Trophoblast cell (in vitro differentiated cells and primary cell): ENCODE data around the gene C10orf88.

Experiments used
- DNase-seq, 2 donors: peaks; one replicate each; pipeline ENCODE4 v3.0.0-alpha.2; 2016
- H2AFZ ChIP-seq: 2 replicates; pipeline ENCODE4 v1.6.1; 2013; ENCODE audit warnings: low read length, moderate library complexity, mild to moderate bottlenecking; ENCODE audit not compliant: insufficient read depth, poor library complexity
- H2AK5ac ChIP-seq: 2 replicates; pipeline ENCODE4 v1.6.1; 2013; ENCODE audit warnings: mild to moderate bottlenecking, low read length
- H2BK120ac ChIP-seq: 2 replicates; pipeline ENCODE4 v1.6.1; 2013; ENCODE audit warnings: low read length, mild to moderate bottlenecking, moderate library complexity; ENCODE audit not compliant: insufficient read depth, poor library complexity
- H2BK12ac ChIP-seq: 2 replicates; pipeline ENCODE4 v1.6.1; 2013; ENCODE audit warnings: mild to moderate bottlenecking, low read length, moderate library complexity
- H2BK5ac ChIP-seq: 2 replicates; pipeline ENCODE4 v1.6.1; 2013; ENCODE audit warnings: low read length, low read depth, moderate library complexity, mild to moderate bottlenecking; ENCODE audit not compliant: poor library complexity
- H3K14ac ChIP-seq: 2 replicates; pipeline ENCODE4 v1.6.1; 2013; ENCODE audit warnings: mild to moderate bottlenecking, low read length
- H3K18ac ChIP-seq: 2 replicates; pipeline ENCODE4 v1.6.1; 2013; ENCODE audit warnings: mild to moderate bottlenecking, low read length
- H3K23ac ChIP-seq: 2 replicates; pipeline ENCODE4 v1.6.1; 2013; ENCODE audit warnings: low read length
- H3K27ac ChIP-seq: 2 replicates; pipeline ENCODE4 v1.5.1; 2013; ENCODE audit warnings: low read depth, mild to moderate bottlenecking, inconsistent platforms, low read length, moderate library complexity
- H3K27me3 ChIP-seq: 2 replicates; pipeline ENCODE4 v1.6.1; 2013; ENCODE audit warnings: inconsistent platforms, mild to moderate bottlenecking, low read length, moderate library complexity; ENCODE audit not compliant: insufficient read depth
- H3K36me3 ChIP-seq, 2 experiments: 1 replicate in 1 of 2; 2 replicates in 1 of 2; pipeline ENCODE4 v1.6.1; 2013; ENCODE audit warnings: low read length in 2 of 2, mild to moderate bottlenecking in 2 of 2, moderate library complexity in 1 of 2; ENCODE audit not compliant: insufficient read depth in 2 of 2, control insufficient read depth in 1 of 2
- H3K4ac ChIP-seq: 2 replicates; pipeline ENCODE4 v1.6.1; 2013; ENCODE audit warnings: low read depth, mild to moderate bottlenecking, low read length, moderate library complexity
- H3K4me1 ChIP-seq, 2 experiments: 1 replicate in 1 of 2; 2 replicates in 1 of 2; pipeline ENCODE4 v1.6.1; 2013; ENCODE audit warnings: low read length in 2 of 2, mild to moderate bottlenecking in 2 of 2, moderate library complexity in 1 of 2; ENCODE audit not compliant: insufficient read depth in 2 of 2, control insufficient read depth in 1 of 2
- H3K4me2 ChIP-seq: 2 replicates; pipeline ENCODE4 v1.6.1; 2013; ENCODE audit warnings: inconsistent platforms, mild to moderate bottlenecking, low read length, moderate library complexity
- H3K4me3 ChIP-seq: 2 replicates; pipeline ENCODE4 v1.5.1; 2013; ENCODE audit warnings: mild to moderate bottlenecking, low read depth, low read length, inconsistent platforms
- H3K79me1 ChIP-seq: one replicate; pipeline ENCODE4 v1.6.1; 2013; ENCODE audit warnings: low read length
- H3K79me2 ChIP-seq: 2 replicates; pipeline ENCODE4 v1.6.1; 2013; ENCODE audit warnings: low read length, mild to moderate bottlenecking; ENCODE audit not compliant: control insufficient read depth, insufficient read depth, poor library complexity
- H3K9ac ChIP-seq: 2 replicates; pipeline ENCODE4 v1.6.1; 2013; ENCODE audit warnings: mild to moderate bottlenecking, low read length
- H3K9me3 ChIP-seq: 2 replicates; pipeline ENCODE4 v1.6.1; 2013; ENCODE audit warnings: low read depth, mild to moderate bottlenecking, control low read depth, inconsistent platforms, low read length; ENCODE audit not compliant: insufficient read depth
- H4K12ac ChIP-seq: 2 replicates; pipeline ENCODE4 v1.6.1; 2013; ENCODE audit warnings: low read depth, mild to moderate bottlenecking, low read length, moderate library complexity
- H4K8ac ChIP-seq: 2 replicates; pipeline ENCODE4 v1.6.1; 2013; ENCODE audit warnings: low read depth, mild to moderate bottlenecking, low read length, moderate library complexity
- H4K91ac ChIP-seq: one replicate; pipeline ENCODE4 v1.6.1; 2013; ENCODE audit warnings: low read depth, mild to moderate bottlenecking, low read length, moderate library complexity

The C10orf88 gene

GRCh38 chr10:122882766-122883165 is 71.3 kb downstream of the C10orf88 start:
- no peak overlapping the region for H2BK120ac ChIP-seq
- no peaks in the 10 kb centered on the region for H3K79me1 ChIP-seq
- DNase-seq, result no peak
- H3K27me3 ChIP-seq, result no peaks in the 10 kb centered on the region
- H3K79me2 ChIP-seq, result no peaks in the 10 kb centered on the region
- no peaks in the 10 kb centered on the region for H3K9me3 ChIP-seq
- no peak overlapping the region for H3K14ac ChIP-seq
- no peak overlapping the region for H3K4me2 ChIP-seq
- no peak overlapping the region for H4K12ac ChIP-seq
- H2BK12ac ChIP-seq, result no peak overlapping the region
- H2BK5ac ChIP-seq, result no peak overlapping the region
- no peak overlapping the region for H3K9ac ChIP-seq
- H4K8ac ChIP-seq, result no peak overlapping the region
- no peak overlapping the region for H4K91ac ChIP-seq
- H3K18ac ChIP-seq, result no peak overlapping the region
- no peak overlapping the region for H2AFZ ChIP-seq
- no peak overlapping the region for H3K4ac ChIP-seq
- no peak overlapping the region for H3K27ac ChIP-seq
- no peaks in the 10 kb centered on the region for H3K36me3 ChIP-seq
- H3K23ac ChIP-seq, result no peak overlapping the region
- no peak overlapping the region for H3K4me3 ChIP-seq
- no peaks in the 10 kb centered on the region for H3K4me1 ChIP-seq
- H2AK5ac ChIP-seq, result no peak overlapping the region
